MCF 10A (cell line): Measurements from ENCODE around the gene PCDHA9. TPM values are rescaled to one million over a fixed set of nuclear protein-coding genes. Genes with fewer than 3 reads are reported as not detected.
"Not testable (repeated sequence)": the region's sequence is repeated elsewhere in the genome, so short reads cannot be mapped to it uniquely, and the experiment has no call there.

ENCODE experiments used
- Bru-seq: library from RNA; stranded (reverse); fragments of 400-500 nt; gene quantifications from one replicate; lab custom pipeline; 2021; lab: Mats Ljungman, UMichigan
- BruChase-seq, 2 experiments: library from RNA; stranded (reverse); fragments of 400-500 nt; gene quantifications; one replicate each; lab custom pipeline; 2021; lab: Mats Ljungman, UMichigan
- BruUV-seq: library from RNA; stranded (reverse); fragments of 400-500 nt; replicated peaks from 2 replicates; lab custom pipeline; 2021; lab: Mats Ljungman, UMichigan
- CTCF ChIA-PET: fragments of 300-600 bp; sonication (Branson Sonifier 250); formaldehyde crosslinking; extraction: SDS; loops from one replicate; lab custom pipeline; 2021; ENCODE audit warnings: antibody characterized with exemption, inconsistent platforms; lab: Yijun Ruan, JAX
- POLR2A ChIA-PET: fragments of 300-600, 350-650 bp; sonication (Branson Sonifier 250); formaldehyde crosslinking; extraction: SDS; loops from one replicate; lab custom pipeline; 2020; ENCODE audit warnings: antibody characterized with exemption, inconsistent platforms; lab: Yijun Ruan, JAX
- DNase-seq: peaks from one replicate; pipeline ENCODE4 v3.0.0-alpha.2; 2018; ENCODE audit not compliant: unreplicated experiment
- H3K27ac Mint-ChIP-seq: one replicate; pipeline ENCODE4 v1.8.0; 2022; ENCODE audit warnings: mild to moderate bottlenecking, low read depth, mixed read lengths; ENCODE audit not compliant: unreplicated experiment
- H3K27me3 Mint-ChIP-seq: one replicate; pipeline ENCODE4 v1.8.0; 2022; ENCODE audit warnings: mixed read lengths; ENCODE audit not compliant: insufficient read depth, unreplicated experiment
- H3K36me3 Mint-ChIP-seq: one replicate; pipeline ENCODE4 v1.8.0; 2022; ENCODE audit warnings: mild to moderate bottlenecking, moderate library complexity, mixed read lengths; ENCODE audit not compliant: insufficient read depth, unreplicated experiment
- H3K4me1 Mint-ChIP-seq: one replicate; pipeline ENCODE4 v1.8.0; 2022; ENCODE audit warnings: mixed read lengths; ENCODE audit not compliant: insufficient read depth, unreplicated experiment
- H3K4me3 Mint-ChIP-seq: one replicate; pipeline ENCODE4 v1.8.0; 2022; ENCODE audit warnings: mild to moderate bottlenecking, moderate library complexity, mixed read lengths; ENCODE audit not compliant: unreplicated experiment
- H3K9me3 Mint-ChIP-seq: one replicate; pipeline ENCODE4 v1.8.0; 2022; ENCODE audit warnings: mixed read lengths; ENCODE audit not compliant: unreplicated experiment
- CTCF ChIP-seq: fragments of 200-600 bp; IDR thresholded peaks from one replicate; pipeline ENCODE4 v1.8.0; 2022; ENCODE audit warnings: antibody characterized with exemption, mild to moderate bottlenecking; ENCODE audit not compliant: unreplicated experiment
- intact Hi-C: fragments of 100-400 bp; cut with micrococcal nuclease; formaldehyde crosslinking; loops from 2 replicates; pipeline ENCODE4 v1.14.1; 2022
- long read RNA-seq: library from polyadenylated mRNA; stranded (forward); transcript quantifications from one replicate; pipeline ENCODE4 v2.0.0, GENCODE V29; 2022
- total RNA-seq: library from RNA; stranded (reverse); gene quantifications from 2 replicates; pipeline ENCODE4 v1.2.3, GENCODE V29; 2022

PCDHA9 gene
- total RNA-seq, result 0.25 and 0.28 TPM in 2 replicates
- percentile 36 among the genes with signal in this experiment for Bru-seq, nascent RNA
- BruChase-seq, experiment 1, labeled RNA remaining after a 6-hour chase, result percentile 43 among the genes with signal in this experiment
- percentile 40 among the genes with signal in this experiment for BruChase-seq, experiment 2, labeled RNA remaining after a 2-hour chase
- long read RNA-seq, result 0 reads

- H3K27me3 Mint-ChIP-seq, POLR2A ChIA-PET, H3K27ac Mint-ChIP-seq, H3K9me3 Mint-ChIP-seq, H3K36me3 Mint-ChIP-seq, H3K4me3 Mint-ChIP-seq, BruUV-seq, H3K4me1 Mint-ChIP-seq: not testable (repeated sequence)
- intact Hi-C loops, result loop anchor here (1.0 kb wide), 1 partner anchor 193 kb away; no protein-coding TSS in a partner anchor
- peak; percentile 24 for TF ChIP-seq CTCF
- peak; percentile 11 for DNase-seq
- CTCF ChIA-PET, result interaction anchor here (0.5 to 0.6 kb wide), 2 partner anchors 65 to 174 kb away, joined by 3 to 6 read pairs; no protein-coding TSS in a partner anchor
Measured at GRCh38 chr5:140848139-140849102, at the start of gene PCDHA9. Gene PCDHA9 (plus strand): TSS chr5:140848382. CDS start chr5:140848496, 114 bp downstream.

GRCh38 chr5:140800816-140801493 lies 47.2 kb upstream of the PCDHA9 start, which contains the start of gene PCDHA3:
Gene PCDHA3 (plus strand): TSS chr5:140801057.
- no peak for DNase-seq
- Mint-ChIP-seq H3K9me3 (peaks cover 7% of the 10 kb centered on the region), H3K27me3 (no peaks in the 10 kb centered on the region), H3K4me1 (no peaks in the 10 kb centered on the region), H3K27ac (no peak within 1 kb of the TSS), H3K36me3 (no peaks in the 10 kb centered on the region), H3K4me3 (no peak within 1 kb of the TSS)
- no peak for TF ChIP-seq CTCF
- ChIA-PET CTCF (no interaction called here), POLR2A (no interaction called here)
- no TSS peak for BruUV-seq
- intact Hi-C loops, result no loop called here

- no peak overlapping the region for H3K27ac Mint-ChIP-seq
- intact Hi-C loops, result no loop called here
- no peak for DNase-seq
- no peaks in the 10 kb centered on the region for H3K27me3 Mint-ChIP-seq
- no peaks in the 10 kb centered on the region for H3K36me3 Mint-ChIP-seq
- POLR2A ChIA-PET, result no interaction called here
- BruUV-seq, result no TSS peak
- no peak for TF ChIP-seq CTCF
- no peak overlapping the region for H3K4me3 Mint-ChIP-seq
- CTCF ChIA-PET, result interaction anchor here (0.7 kb wide), 1 partner anchor 768 kb away, joined by 5 read pairs; no protein-coding TSS in a partner anchor
- H3K4me1 Mint-ChIP-seq, result no peaks in the 10 kb centered on the region
- peaks cover 7% of the 10 kb centered on the region for H3K9me3 Mint-ChIP-seq
Measured at GRCh38 chr5:140801494-140801841, 46.7 kb upstream of the PCDHA9 start.

GRCh38 chr5:140802381-140802780 lies 45.8 kb upstream of the PCDHA9 start:
- H3K27ac Mint-ChIP-seq, H3K4me3 Mint-ChIP-seq, intact Hi-C loops, POLR2A ChIA-PET, H3K4me1 Mint-ChIP-seq, H3K27me3 Mint-ChIP-seq, BruUV-seq, H3K9me3 Mint-ChIP-seq, H3K36me3 Mint-ChIP-seq, DNase-seq: not testable (repeated sequence)
- CTCF ChIA-PET, result interaction anchor here (0.6 kb wide), 2 partner anchors 175 to 240 kb away, joined by 3 read pairs; no protein-coding TSS in a partner anchor
